ENCODE data around the gene NDUFB6. TPM values are rescaled to one million over a fixed set of nuclear protein-coding genes. Genes with fewer than 3 reads are reported as not detected.

Gene NDUFB6
- total RNA-seq, 2 donors from 2014 or later = 43.0 to 56.4 TPM

DNA sequence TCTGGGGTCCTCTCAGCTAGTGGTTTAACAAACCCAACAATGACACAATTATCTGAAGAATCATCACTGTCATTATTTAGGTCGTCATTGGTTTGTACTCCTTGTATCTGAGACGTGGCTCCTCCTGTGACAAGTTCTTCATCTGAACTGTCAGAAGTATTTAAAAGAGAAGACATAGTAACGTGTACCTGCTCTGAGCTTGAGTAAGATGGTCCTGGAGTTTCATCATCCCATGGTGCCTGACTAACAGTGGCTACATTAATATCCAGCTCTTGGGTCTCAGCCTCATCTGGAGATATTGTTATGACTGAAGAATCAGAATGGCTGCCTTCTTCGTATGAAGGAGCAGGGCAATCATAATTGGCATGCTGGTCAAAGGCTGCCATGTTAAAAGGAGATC, 29.9 kb downstream of the NDUFB6 start:
- Histone ChIP-seq H3K4me1 (replicated peaks) (no peaks in the 10 kb centered on the region), H3K27ac (no peak overlapping the region), H3K4me3 (no peak overlapping the region), H3K36me3 (no peaks in the 10 kb centered on the region), H3K27me3 (replicated peaks; ENCODE audit: insufficient read depth) (no peaks in the 10 kb centered on the region), H3K9me3 (no peaks in the 10 kb centered on the region)
- intact Hi-C loops (cut with DNase I) = no loop called here
- no peak for DNase-seq (ENCODE audit: low spot score)
- WGBS = 99% methylated on average over 4 of the region's 4 CpGs
- no peak for TF ChIP-seq POLR2A (IDR thresholded peaks at IDR 0.05)
- TF ChIP-seq, protein P1, sequence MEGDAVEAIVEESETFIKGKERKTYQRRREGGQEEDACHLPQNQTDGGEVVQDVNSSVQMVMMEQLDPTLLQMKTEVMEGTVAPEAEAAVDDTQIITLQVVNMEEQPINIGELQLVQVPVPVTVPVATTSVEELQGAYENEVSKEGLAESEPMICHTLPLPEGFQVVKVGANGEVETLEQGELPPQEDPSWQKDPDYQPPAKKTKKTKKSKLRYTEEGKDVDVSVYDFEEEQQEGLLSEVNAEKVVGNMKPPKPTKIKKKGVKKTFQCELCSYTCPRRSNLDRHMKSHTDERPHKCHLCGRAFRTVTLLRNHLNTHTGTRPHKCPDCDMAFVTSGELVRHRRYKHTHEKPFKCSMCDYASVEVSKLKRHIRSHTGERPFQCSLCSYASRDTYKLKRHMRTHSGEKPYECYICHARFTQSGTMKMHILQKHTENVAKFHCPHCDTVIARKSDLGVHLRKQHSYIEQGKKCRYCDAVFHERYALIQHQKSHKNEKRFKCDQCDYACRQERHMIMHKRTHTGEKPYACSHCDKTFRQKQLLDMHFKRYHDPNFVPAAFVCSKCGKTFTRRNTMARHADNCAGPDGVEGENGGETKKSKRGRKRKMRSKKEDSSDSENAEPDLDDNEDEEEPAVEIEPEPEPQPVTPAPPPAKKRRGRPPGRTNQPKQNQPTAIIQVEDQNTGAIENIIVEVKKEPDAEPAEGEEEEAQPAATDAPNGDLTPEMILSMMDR (IDR thresholded peaks at IDR 0.05) = no peak

DNA sequence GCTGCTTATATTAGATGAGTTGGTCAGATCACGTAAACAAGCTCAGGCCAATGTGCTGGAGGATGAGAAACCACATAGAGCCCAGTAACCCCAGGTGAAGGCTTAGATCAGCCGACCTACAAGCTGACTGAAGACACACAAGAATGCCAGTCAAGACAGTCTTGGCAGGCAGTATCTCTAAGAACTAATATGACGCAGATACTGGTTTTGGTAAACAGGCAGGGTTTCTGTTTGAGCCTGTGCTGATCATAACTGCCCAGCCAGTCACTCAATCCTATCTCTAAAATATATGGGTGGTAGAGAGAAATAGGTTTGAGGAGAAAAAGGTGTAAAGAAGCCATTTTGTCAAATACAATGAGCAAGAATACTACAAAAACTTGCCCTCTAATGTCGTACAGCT, 39.1 kb downstream of the NDUFB6 start:
- no peak overlapping the region for H3K4me3 ChIP-seq
- H3K4me1 ChIP-seq (replicated peaks) = no peaks in the 10 kb centered on the region
- H3K27me3 ChIP-seq (replicated peaks; ENCODE audit: insufficient read depth) = no peaks in the 10 kb centered on the region
- 97% methylated on average over 4 of the region's 4 CpGs for WGBS
- intact Hi-C loops (cut with DNase I) = no loop called here
- no peak overlapping the region for H3K27ac ChIP-seq
- DNase-seq (ENCODE audit: low spot score) = no peak
- TF ChIP-seq POLR2A (IDR thresholded peaks at IDR 0.05) (no peak), POLR2AphosphoS5 (IDR thresholded peaks at IDR 0.05) (no peak)
- TF ChIP-seq, protein P1 (IDR thresholded peaks at IDR 0.05) = no peak
- H3K36me3 ChIP-seq = no peaks in the 10 kb centered on the region
- H3K9me3 ChIP-seq = no peaks in the 10 kb centered on the region

DNA sequence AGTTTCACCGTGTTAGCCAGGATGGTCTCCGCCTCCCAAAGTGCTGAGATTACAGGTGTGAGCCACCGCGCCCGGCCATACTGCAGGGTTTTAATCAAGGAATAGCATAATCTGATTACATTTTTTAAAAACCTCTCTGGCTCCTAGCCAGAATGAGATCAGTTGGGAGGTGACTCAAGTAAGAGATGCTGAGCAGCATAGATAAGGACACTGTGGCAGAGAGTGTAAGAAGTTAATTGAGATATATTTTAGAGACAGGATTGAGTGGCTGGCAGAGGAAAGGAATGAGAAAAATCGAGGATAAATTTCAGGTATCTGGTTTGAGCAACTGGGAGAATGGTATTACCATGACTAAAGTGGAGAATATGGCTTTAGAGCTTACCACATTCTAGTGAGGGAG, 39.6 kb downstream of the NDUFB6 start:
- Histone ChIP-seq H3K27me3 (replicated peaks; ENCODE audit: insufficient read depth) (no peaks in the 10 kb centered on the region), H3K36me3 (no peaks in the 10 kb centered on the region), H3K4me1 (replicated peaks) (no peaks in the 10 kb centered on the region), H3K27ac (no peak overlapping the region), H3K4me3 (no peak overlapping the region), H3K9me3 (no peaks in the 10 kb centered on the region)
- no peak for TF ChIP-seq POLR2A (IDR thresholded peaks at IDR 0.05)
- no peak for TF ChIP-seq POLR2AphosphoS5 (IDR thresholded peaks at IDR 0.05)
- TF ChIP-seq, protein P1 (IDR thresholded peaks at IDR 0.05) = no peak
- intact Hi-C loops (cut with DNase I) = no loop called here
- whole genome bisulfite sequencing = 95% methylated on average over 6 of the region's 6 CpGs
- DNase-seq (ENCODE audit: low spot score) = no peak

DNA sequence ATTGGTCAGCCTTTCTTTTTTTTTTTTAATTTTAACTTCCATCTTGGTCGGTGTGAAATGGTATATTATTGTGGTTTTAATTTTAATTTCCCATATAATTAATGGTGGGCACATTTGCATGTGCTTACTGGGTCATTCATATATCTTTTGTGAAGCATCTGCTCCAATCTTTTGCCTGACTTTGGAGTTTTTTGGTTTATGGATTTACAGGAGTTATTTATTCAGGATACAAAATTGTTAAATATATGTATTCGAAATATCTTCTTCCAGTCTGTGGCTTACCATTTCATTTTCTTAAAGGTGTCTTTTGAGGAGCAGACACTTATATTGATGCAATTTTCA, 46.3 kb downstream of the NDUFB6 start:
- 9% methylated on average over 2 of the region's 2 CpGs for WGBS
- Histone ChIP-seq H3K27ac (peak overlapping the region; percentile 89 to 90), H3K36me3 (no peaks in the 10 kb centered on the region), H3K27me3 (replicated peaks; ENCODE audit: insufficient read depth) (no peaks in the 10 kb centered on the region), H3K4me3 (peak overlapping the region; percentile 40 to 58), H3K9me3 (no peaks in the 10 kb centered on the region), H3K4me1 (replicated peaks) (no peaks in the 10 kb centered on the region)
- no peak for DNase-seq (ENCODE audit: low spot score)
- intact Hi-C loops (cut with DNase I) = loop anchor here (10.0 kb wide), 1 partner anchor 48 kb away; the partner anchor contains the start of gene NDUFB6
- TF ChIP-seq, protein P1 (IDR thresholded peaks at IDR 0.05) = no peak
- TF ChIP-seq POLR2A (IDR thresholded peaks at IDR 0.05) (no peak), POLR2AphosphoS5 (IDR thresholded peaks at IDR 0.05) (no peak)

DNA sequence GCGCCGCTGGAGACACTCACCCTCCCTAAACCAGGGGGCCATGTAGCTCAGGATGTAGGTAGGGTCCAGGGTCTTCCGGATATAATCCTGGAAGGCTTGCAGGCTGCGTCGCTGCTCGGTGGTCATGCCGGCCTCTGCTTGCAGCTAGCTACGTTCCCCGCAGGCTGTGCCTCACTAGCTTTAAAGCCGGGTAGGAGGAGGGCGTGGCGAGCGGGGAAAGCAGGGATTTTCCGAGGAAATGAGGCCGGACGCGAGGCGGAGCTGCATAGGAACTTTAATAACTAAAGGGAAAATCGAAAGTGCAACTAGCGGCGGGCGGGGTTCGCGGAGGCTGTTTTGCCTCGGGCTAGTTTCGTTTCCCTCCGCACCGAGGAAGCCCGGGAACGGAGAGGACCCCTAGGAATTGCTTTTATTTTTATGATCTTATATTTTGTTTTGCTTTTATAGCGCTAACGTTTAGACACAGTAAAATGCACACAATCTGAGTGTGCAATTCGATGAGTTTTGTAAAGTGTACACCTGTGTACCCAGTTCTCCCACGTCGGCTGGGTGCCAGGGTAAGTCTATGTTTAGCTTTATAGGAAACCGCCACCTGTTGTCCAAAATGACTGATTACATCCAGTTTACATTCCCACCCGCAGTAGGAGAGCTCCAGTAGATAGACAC, 46.8 kb downstream of the NDUFB6 start, which contains the start of gene RIGI:
TSS of gene RIGI (minus strand) at position 156 of the 666 bp plus-strand sequence. CDS start at position 126, 30 bp downstream.
- TF ChIP-seq POLR2A (IDR thresholded peaks at IDR 0.05) (peak; percentile 56), POLR2AphosphoS5 (IDR thresholded peaks at IDR 0.05) (peak; percentile 75)
- TF ChIP-seq, protein P1 (IDR thresholded peaks at IDR 0.05) = peak in 3 of 4 experiments; percentile 30 to 53 (median 44)
- H3K4me3 ChIP-seq = peak within 1 kb of the TSS; percentile 40 to 58
- H3K36me3 ChIP-seq = no peaks in the 10 kb centered on the region
- intact Hi-C loops (cut with DNase I) = loop anchor here (10.0 kb wide), 1 partner anchor 49 kb away; the partner anchor contains the start of gene NDUFB6
- H3K9me3 ChIP-seq = no peaks in the 10 kb centered on the region
- WGBS = 1% methylated on average over 37 of the region's 37 CpGs
- no peaks in the 10 kb centered on the region for H3K27me3 ChIP-seq (replicated peaks; ENCODE audit: insufficient read depth)
- DNase-seq (ENCODE audit: low spot score) = peak; percentile 90
- H3K4me1 ChIP-seq (replicated peaks) = no peaks in the 10 kb centered on the region
- H3K27ac ChIP-seq = peak within 1 kb of the TSS; percentile 89 to 90

Measured in prostate gland (tissue), 2 donors.